Smooth muscle cell (in vitro differentiated cells): Measurements from ENCODE around the gene SH2D4B. TPM values are rescaled to one million over a fixed set of nuclear protein-coding genes. Genes with fewer than 3 reads are reported as not detected.

ENCODE experiments used
- DNase-seq: peaks from one replicate; lab custom pipeline; 2025; ENCODE audit not compliant: unreplicated experiment; lab: John Stamatoyannopoulos, UW
- H2AFZ ChIP-seq: fragments of 200-600 bp; sonication (generic); 2 replicates; pipeline ENCODE4 v1.6.0; 2016; ENCODE audit warnings: antibody characterized with exemption, low read depth, mild to moderate bottlenecking
- H3F3A ChIP-seq: fragments of 200-600 bp; sonication (generic); 2 replicates; pipeline ENCODE4 v1.6.0; 2017; ENCODE audit warnings: antibody characterized with exemption, low read depth
- H3K27ac ChIP-seq: fragments of 200-600 bp; sonication (generic); 2 replicates; pipeline ENCODE4 v1.5.1; 2016; ENCODE audit warnings: low read depth, mild to moderate bottlenecking
- H3K27me3 ChIP-seq: fragments of 200-600 bp; sonication (generic); 2 replicates; pipeline ENCODE4 v1.6.1; 2016; ENCODE audit warnings: low read depth, mild to moderate bottlenecking
- H3K36me3 ChIP-seq: fragments of 200-600 bp; sonication (generic); 2 replicates; pipeline ENCODE4 v1.5.1; 2016; ENCODE audit warnings: low read depth
- H3K4me1 ChIP-seq: fragments of 200-600 bp; sonication (generic); 2 replicates; pipeline ENCODE4 v1.5.1; 2016; ENCODE audit warnings: low read depth
- H3K4me2 ChIP-seq: fragments of 200-600 bp; sonication (generic); 2 replicates; pipeline ENCODE4 v1.6.0; 2016; ENCODE audit warnings: mild to moderate bottlenecking
- H3K4me3 ChIP-seq: fragments of 200-600 bp; sonication (generic); 2 replicates; pipeline ENCODE4 v1.5.1; 2016; ENCODE audit warnings: mild to moderate bottlenecking
- H3K79me2 ChIP-seq: fragments of 200-600 bp; sonication (generic); 2 replicates; pipeline ENCODE4 v1.6.0; 2016; ENCODE audit warnings: low read depth, mild to moderate bottlenecking
- H3K9ac ChIP-seq: fragments of 200-600 bp; sonication (generic); 2 replicates; pipeline ENCODE4 v1.6.0; 2016; ENCODE audit warnings: low read depth
- H3K9me3 ChIP-seq: fragments of 200-600 bp; sonication (generic); replicated peaks from 2 replicates; pipeline ENCODE4 v1.5.1; 2016; ENCODE audit warnings: low read depth
- H4K20me1 ChIP-seq: fragments of 200-600 bp; sonication (generic); 2 replicates; pipeline ENCODE4 v1.6.0; 2016; ENCODE audit warnings: low read depth
- CTCF ChIP-seq: fragments of 200-600 bp; sonication (generic); IDR thresholded peaks from 2 replicates; pipeline ENCODE4 v1.5.1; 2017; ENCODE audit warnings: borderline replicate concordance, mild to moderate bottlenecking, antibody characterized with exemption; ENCODE audit not compliant: insufficient read depth, poor library complexity, severe bottlenecking
- WGBS: methylation state at CpG from one replicate; pipeline ENCODE4 v1.1.7; 2016; ENCODE audit warnings: low lambda C conversion rate; 5-methylcytosine and 5-hydroxymethylcytosine counted together
- polyA plus RNA-seq: library from polyadenylated mRNA; unstranded; fragments of >200 nt; fragmentation: Nextera tagmentation; extraction: Ambion mirVana; gene quantifications from 2 replicates; pipeline ENCODE4 v1.2.1, GENCODE V29; 2016
- total RNA-seq: library from RNA; depleted of rRNA; stranded (reverse); fragments of >200 nt; gene quantifications from 2 replicates; pipeline ENCODE4 v1.2.3, GENCODE V29; 2014

Gene SH2D4B
- total and polyA plus RNA-seq, 2 experiments from 2014 or later, result 0.13 TPM; not detected in 1

GRCh38 chr10:80516506-80517075, 21.1 kb upstream of the SH2D4B start:
- no peaks in the 10 kb centered on the region for H3F3A ChIP-seq
- no peak overlapping the region for H3K9ac ChIP-seq
- no peaks in the 10 kb centered on the region for H4K20me1 ChIP-seq
- H2AFZ ChIP-seq, result no peak overlapping the region
- no peak overlapping the region for H3K4me2 ChIP-seq
- H3K4me1 ChIP-seq, result no peaks in the 10 kb centered on the region
- DNase-seq, result no peak
- no peak overlapping the region for H3K4me3 ChIP-seq
- no peaks in the 10 kb centered on the region for H3K36me3 ChIP-seq
- no peak for TF ChIP-seq CTCF
- no peaks in the 10 kb centered on the region for H3K9me3 ChIP-seq
- no peaks in the 10 kb centered on the region for H3K27me3 ChIP-seq
- no peak overlapping the region for H3K27ac ChIP-seq
- H3K79me2 ChIP-seq, result no peaks in the 10 kb centered on the region
- WGBS, result 95% methylated on average over 6 of the region's 6 CpGs

GRCh38 chr10:80517416-80518142, 20.1 kb upstream of the SH2D4B start:
- no peak for DNase-seq
- Histone ChIP-seq H3K9ac (no peak overlapping the region), H3K4me2 (no peak overlapping the region), H4K20me1 (no peaks in the 10 kb centered on the region), H3K9me3 (no peaks in the 10 kb centered on the region), H3F3A (no peaks in the 10 kb centered on the region), H2AFZ (no peak overlapping the region), H3K4me3 (no peak overlapping the region), H3K4me1 (no peaks in the 10 kb centered on the region), H3K27ac (no peak overlapping the region), H3K27me3 (no peaks in the 10 kb centered on the region), H3K79me2 (no peaks in the 10 kb centered on the region), H3K36me3 (no peaks in the 10 kb centered on the region)
- 97% methylated on average over 21 of the region's 21 CpGs for WGBS
- TF ChIP-seq CTCF, result no peak

- Histone ChIP-seq H2AFZ (no peak overlapping the region), H3K36me3 (no peaks in the 10 kb centered on the region), H3K9ac (no peak overlapping the region), H3K4me3 (no peak overlapping the region), H3K79me2 (no peaks in the 10 kb centered on the region), H3K27me3 (no peaks in the 10 kb centered on the region), H3K4me1 (no peaks in the 10 kb centered on the region), H4K20me1 (no peaks in the 10 kb centered on the region), H3K27ac (no peak overlapping the region), H3K4me2 (no peak overlapping the region), H3F3A (no peaks in the 10 kb centered on the region), H3K9me3 (no peaks in the 10 kb centered on the region)
- no peak for DNase-seq
- no peak for TF ChIP-seq CTCF
- 92% methylated on average over 17 of the region's 17 CpGs for WGBS
Measured at GRCh38 chr10:80518143-80518806, 19.4 kb upstream of the SH2D4B start.
